ENCODE results near the gene NRXN2.

DNA sequence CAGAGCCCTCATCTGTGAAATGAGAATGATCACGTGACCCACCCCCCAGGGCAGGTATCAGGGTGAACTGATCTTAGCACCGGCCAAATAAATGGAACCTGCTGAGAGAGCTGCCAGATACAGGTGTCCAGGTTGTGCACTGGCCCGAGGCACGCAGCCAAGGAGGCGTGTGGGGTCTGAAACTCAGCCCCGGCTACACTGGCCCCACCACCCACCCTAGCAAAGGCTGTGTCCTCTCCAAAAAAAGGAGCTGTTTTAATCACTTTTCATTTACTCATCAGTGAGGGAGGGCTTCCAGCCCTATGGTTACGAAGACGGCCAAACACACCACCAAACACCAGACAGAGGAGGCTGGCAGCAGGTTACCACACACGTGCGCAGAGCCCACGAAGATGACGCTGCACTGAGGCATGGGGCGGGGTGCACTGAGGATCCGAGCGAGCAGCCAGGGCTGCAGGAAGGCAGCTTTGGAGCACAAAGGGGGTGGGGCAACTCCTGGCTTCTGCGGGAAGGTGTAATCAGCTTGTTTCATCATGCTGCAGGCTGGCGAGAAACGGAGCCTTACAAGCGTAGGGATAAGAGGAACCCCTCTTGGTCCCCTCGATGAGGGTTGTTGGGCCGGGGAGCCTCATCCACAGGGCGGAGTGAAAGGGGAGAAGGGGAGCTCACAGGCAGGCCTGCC is 151.4 kb downstream of the NRXN2 start:
- no peak for TF ChIP-seq EZH2 (IDR thresholded peaks at IDR 0.05; ENCODE audit: insufficient read depth, poor library complexity, severe bottlenecking)
- TF ChIP-seq EZH2phosphoT487 (IDR thresholded peaks at IDR 0.05; ENCODE audit: insufficient read depth, low read depth) = no peak

All from GM23248 (cell line).